HG03025 (cell line): ENCODE measurements around the gene CTAGE4.
"Not testable (repeated sequence)": the region's sequence is repeated elsewhere in the genome, so short reads cannot be mapped to it uniquely, and the experiment has no call there.

Source experiments
- ATAC-seq: cut with Tn5 transposase; IDR thresholded peaks from one replicate; pipeline ENCODE4 v1.9.1; 2021; ENCODE audit warnings: mild to moderate bottlenecking, moderate library complexity; ENCODE audit not compliant: unreplicated experiment, low FRiP score

Gene CTAGE4

DNA sequence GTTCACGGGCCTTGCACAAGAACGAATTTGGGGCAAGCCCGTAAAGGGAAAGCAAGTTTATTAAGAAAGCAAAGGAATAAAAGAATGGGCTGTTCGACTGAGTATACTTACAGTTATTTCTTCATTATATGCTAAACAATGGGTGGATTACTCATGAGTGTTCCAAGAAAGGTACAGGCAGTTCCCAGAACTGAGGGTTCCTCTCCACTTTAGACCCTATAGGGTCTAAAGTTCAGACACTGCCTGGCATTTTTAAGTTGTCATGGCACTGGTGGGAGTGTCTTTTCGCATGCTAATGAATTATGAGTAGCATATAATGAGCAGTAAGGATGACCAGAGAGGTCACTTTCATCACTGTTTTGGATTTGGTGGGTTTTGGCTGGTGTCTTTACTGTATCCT, 22.0 kb downstream of the CTAGE4 start:
- ATAC-seq, result not testable (repeated sequence)

DNA sequence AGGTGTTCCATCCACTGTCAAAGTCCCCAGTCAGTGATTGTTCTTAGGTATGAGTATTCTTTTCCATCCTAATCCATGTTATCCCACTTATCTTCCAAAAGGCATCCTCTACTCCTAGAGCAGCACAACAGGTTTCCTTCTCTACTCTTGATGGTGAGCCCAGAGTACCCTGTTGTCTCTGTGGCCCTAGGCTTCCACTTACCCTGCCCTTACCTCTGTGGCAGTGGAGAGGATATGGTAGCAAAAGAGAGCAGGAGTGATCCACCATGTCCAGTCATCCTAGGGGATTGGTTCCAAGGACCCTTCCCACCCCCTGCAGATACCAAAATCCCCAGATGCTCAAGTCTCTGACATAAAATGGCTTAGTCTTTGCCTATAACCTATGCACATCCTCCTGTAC, 33.9 kb downstream of the CTAGE4 start:
- not testable (repeated sequence) for ATAC-seq

DNA sequence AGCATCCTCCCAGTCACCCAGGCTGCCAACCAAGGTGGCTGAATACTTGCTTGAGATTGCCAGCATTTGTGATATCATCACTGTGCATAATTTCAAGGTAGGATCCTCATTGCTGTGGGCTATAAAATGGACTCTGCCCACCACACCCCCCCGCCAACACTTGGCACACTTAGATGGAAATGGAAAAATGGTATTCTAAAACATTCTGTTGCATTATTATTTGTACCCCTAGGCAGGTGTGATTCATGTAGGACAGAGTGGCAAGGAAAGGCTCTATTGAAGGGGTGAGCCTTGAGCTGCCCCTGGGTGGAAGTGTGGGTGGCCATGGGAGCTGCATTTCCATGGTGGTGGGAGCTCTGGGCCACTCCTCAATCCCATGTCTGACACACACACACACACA, 35.3 kb downstream of the CTAGE4 start:
- not testable (repeated sequence) for ATAC-seq

DNA sequence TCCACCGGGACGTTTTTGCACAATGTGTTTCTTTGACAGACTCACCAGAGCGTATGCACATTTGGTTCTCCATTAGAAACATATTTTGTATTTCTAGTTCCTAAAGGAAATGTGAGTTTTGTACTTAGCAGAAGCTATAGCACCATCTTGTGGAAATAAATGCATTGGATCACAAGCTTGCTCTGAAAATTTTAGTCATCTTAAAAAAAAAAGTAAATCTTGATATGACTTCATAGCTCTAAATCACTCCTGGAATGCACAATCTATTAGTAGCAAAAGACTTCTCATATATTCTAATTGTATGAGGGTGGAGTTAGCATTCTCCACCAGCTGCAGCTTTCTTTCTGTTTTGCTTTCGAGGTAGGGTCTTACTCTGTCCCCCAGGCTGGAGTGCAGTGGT, 35.9 kb downstream of the CTAGE4 start:
- not testable (repeated sequence) for ATAC-seq

DNA sequence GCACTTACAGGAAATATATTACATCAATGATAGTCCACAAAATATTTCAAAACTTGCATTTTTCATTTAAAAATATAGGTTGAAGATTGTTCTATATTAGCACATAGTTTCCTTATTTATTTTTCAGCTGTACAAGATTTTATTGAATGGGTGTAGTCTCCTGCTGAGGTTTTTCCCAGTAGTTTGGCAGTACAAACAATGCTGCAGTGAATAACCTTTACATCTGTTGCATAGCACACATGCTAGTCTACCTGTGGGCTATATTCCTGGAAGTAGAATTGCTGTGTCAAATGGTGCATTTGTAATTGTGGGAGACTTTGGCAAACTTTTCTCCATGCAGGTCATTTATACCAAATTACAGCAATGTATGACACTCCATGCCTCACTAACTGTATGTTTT, 37.3 kb downstream of the CTAGE4 start:
- ATAC-seq, result not testable (repeated sequence)

DNA sequence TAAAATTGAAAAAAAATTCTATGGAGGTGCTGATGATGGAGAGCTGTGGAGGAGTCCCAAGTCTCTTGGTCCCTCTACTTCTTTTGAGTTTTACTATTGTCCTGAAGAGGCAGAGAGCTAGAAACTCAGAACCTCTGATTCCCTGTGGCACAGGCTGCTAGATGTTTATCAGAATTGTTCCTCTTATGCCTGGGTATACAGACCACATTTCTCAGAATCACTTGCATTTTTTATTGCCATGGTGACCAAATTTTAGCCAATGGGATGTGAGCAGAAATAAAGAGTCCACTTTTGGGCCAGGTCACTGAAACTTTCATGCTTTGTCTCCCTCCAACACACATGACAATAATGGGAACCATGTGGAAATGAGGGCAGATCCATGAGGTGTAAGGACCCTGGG, 40.4 kb downstream of the CTAGE4 start:
- not testable (repeated sequence) for ATAC-seq

DNA sequence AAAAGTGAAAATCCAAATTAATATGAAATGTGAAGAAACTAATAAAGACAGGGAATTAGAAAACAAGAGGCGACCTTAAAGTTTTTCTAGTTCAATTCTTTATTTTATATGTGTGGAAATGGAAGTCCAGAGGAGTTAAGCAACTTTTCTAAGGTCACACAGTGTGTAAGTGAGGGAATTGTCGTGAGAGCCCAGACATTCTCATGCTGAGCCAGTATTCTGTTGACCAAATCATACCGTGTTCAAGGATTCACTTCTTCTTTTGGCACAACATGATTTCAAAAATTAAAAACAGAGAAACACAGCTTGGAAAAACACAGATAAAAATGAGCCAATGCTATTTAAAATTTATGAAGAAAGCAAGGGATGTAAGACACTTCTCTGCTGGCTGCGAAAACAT, 43.6 kb downstream of the CTAGE4 start:
- not testable (repeated sequence) for ATAC-seq

DNA sequence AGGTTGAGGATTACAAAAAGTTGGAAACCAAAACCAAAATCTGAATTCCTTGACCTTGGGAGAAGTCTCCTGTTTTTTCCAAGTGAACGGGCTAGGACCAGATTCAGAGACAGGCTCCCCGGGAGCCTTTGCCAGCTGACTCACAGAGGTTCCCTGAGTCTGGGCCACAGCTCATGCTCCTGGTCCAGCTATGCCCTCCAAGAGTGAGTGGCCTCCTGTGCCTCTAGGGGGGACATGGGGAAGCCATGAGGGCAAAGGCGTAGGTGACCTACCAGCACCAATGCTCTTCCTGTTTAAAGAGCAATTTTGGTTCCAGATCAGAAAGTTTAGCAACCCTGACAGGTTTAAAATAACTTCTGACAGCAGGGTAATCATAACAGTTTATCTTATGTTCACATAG, 45.5 kb downstream of the CTAGE4 start:
- ATAC-seq, result not testable (repeated sequence)

DNA sequence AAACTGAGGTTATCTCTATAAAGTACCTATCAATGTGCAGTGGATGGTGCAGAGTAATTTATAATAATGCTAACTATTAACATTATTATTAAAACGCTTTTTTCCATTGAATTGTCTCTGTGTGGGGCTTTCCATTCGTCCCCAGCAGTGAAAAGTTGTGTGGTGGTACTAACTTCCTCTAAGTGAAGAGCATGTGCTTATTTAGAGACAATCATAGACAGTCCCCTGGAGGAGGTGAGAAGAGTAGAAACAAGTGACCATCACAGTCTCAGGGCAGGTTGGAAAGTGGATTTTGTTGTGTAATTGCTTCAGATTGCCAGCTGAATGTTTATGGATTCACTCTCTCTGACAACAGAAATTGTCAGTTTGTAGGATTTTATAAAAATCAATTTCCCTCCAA, 47.8 kb downstream of the CTAGE4 start:
- ATAC-seq, result not testable (repeated sequence)

DNA sequence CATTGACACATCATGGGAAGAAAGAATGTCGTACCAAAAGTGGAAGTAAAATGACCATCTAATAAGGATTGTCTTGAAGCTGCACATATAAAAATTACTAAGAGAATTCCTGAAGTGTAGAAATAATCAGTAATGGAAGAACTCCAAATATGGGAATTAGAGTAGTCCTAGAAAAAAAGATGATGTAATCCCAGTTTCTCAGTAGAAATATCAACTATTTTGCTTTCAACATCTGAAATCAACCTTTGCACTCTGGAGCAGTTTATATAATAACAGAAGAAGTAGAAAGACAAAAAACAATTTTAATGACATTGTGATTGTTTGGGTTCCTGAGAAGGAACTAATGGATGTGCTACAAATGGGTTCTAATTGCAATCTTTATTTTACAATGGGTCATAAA, 49.8 kb downstream of the CTAGE4 start:
- not testable (repeated sequence) for ATAC-seq
